Gastrocnemius medialis (tissue), 4 donors: ENCODE data around the gene GBA2.

Source experiments
- CTCF ChIP-seq, 5 experiments: fragments of 450-650 bp in 3 of 5; fragments of 200-600 bp in 2 of 5; sonication (generic) in 2 of 5; IDR thresholded peaks in 4 of 5; conservative IDR thresholded peaks in 1 of 5; 1 replicate in 4 of 5; 2 replicates in 1 of 5; pipeline ENCODE4 v1.5.1; 2016 to 2019; ENCODE audit warnings: antibody characterized with exemption in 5 of 5, mild to moderate bottlenecking in 3 of 5, moderate library complexity in 3 of 5
- POLR2A ChIP-seq, 2 donors: fragments of 450-650 bp; IDR thresholded peaks; one replicate each; pipeline ENCODE4 v1.6.1; 2017; ENCODE audit warnings: antibody characterized with exemption in 2 of 2, mild to moderate bottlenecking in 2 of 2, moderate library complexity in 2 of 2

DNA sequence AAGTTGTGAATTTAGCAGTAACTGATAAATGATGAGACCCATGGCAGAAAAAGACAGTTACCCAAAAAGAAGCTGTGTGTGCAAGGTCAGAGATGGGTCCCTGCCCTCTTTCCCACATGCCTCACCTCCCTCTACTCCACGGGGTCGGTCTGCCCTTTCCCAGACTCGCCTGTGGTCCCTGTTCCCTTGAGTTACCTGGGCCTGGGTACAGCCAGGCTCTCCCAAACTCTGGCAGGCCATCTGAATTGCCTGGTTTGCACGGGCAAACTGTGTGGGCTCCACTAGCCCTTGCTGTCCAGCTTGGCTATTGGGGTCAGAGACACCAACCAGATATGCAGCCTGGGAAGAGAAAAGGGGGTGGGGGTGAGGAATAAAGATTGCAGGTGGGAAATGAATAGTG lies 40.9 kb downstream of the GBA2 start:
- TF ChIP-seq CTCF (IDR thresholded peaks at IDR 0.05 in 4 of 5, conservative IDR thresholded peaks at IDR 0.05 in 1 of 5) = no peak
- no peak for TF ChIP-seq POLR2A (IDR thresholded peaks at IDR 0.05)
